Esophagus squamous epithelium (tissue), 5 donors: ENCODE data around the gene TMC8. TPM values are rescaled to one million over a fixed set of nuclear protein-coding genes. Genes with fewer than 3 reads are reported as not detected.

Experiments
- DNase-seq: peaks from one replicate; lab custom pipeline; 2025; lab: John Stamatoyannopoulos, UW
- H3K27ac ChIP-seq, 4 donors: fragments of 200-600 bp; sonication (generic); one replicate each; pipeline ENCODE4 v1.5.1; 2016 to 2019; ENCODE audit warnings: mild to moderate bottlenecking in 1 of 4
- H3K27me3 ChIP-seq, 4 donors: fragments of 200-600 bp; sonication (generic); 1 replicate in 3 of 4; 2 replicates in 1 of 4; pipeline versions ENCODE4 v1.5.1 to v1.6.0; 2017 to 2021; ENCODE audit warnings: antibody characterized with exemption in 1 of 4
- H3K36me3 ChIP-seq, 3 donors: fragments of 200-600 bp; sonication (generic); one replicate each; pipeline ENCODE4 v1.5.1; 2016 to 2019
- H3K4me1 ChIP-seq, 3 donors: fragments of 200-600 bp; sonication (generic); one replicate each; pipeline ENCODE4 v1.5.1; 2017 to 2019
- H3K4me3 ChIP-seq, 4 donors: fragments of 200-600 bp; sonication (generic); 1 replicate in 3 of 4; 2 replicates in 1 of 4; pipeline ENCODE4 v1.5.1; 2016 to 2019; ENCODE audit warnings: mild to moderate bottlenecking in 2 of 4, moderate library complexity in 1 of 4
- H3K9me3 ChIP-seq, 3 donors: fragments of 200-600 bp; sonication (generic); one replicate each; pipeline ENCODE4 v1.5.1; 2016 to 2019
- CTCF ChIP-seq, 6 experiments: fragments of 450-650 bp in 4 of 6; fragments of 200-600 bp in 2 of 6; sonication (generic) in 2 of 6; IDR thresholded peaks; one replicate each; pipeline ENCODE4 v1.5.1; 2016 to 2019; ENCODE audit warnings: antibody characterized with exemption in 6 of 6, mild to moderate bottlenecking in 4 of 6, moderate library complexity in 4 of 6
- POLR2A ChIP-seq, 4 donors: fragments of 450-650 bp; IDR thresholded peaks; one replicate each; pipeline ENCODE4 v1.6.1; 2017; ENCODE audit warnings: antibody characterized with exemption in 4 of 4, mild to moderate bottlenecking in 4 of 4, moderate library complexity in 3 of 4
- WGBS, 2 donors: methylation state at CpG; one replicate each; pipeline ENCODE4 v1.1.5; 2018; 5-methylcytosine and 5-hydroxymethylcytosine counted together
- intact Hi-C: fragments of 100-400 bp; cut with DNase I; formaldehyde crosslinking; loops from one replicate; pipeline ENCODE4 v1.15.0; 2022
- total RNA-seq, 4 donors: library from RNA; depleted of rRNA; stranded (reverse); fragments of >200 nt; gene quantifications; one replicate each; pipeline ENCODE4 v1.1.0, GENCODE V29; 2016
- donor health status: DM: yes; HTN: yes; CAD: no.

TMC8 gene
- total RNA-seq, 4 donors from 2014 or later, result 1.00 to 5.7 (median 1.5) TPM

DNA sequence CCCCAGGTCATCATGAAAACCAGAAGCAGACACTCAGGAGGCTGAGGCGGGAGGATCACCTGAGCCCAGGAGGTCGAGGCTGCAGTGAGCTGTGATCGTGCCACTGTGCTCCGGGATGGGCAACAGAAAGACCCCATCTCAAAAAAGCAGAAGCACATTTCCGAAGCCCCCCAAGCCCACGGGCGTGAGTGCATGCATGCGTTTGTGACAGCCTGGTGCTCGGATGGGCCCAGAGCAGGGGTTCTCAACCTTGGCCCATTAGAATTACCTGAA is 21.1 kb upstream of the TMC8 start:
- no peaks in the 10 kb centered on the region for H3K27me3 ChIP-seq
- 73 to 76% methylated on average over 8 to 9 of the region's 9 CpGs for WGBS, 2 donors
- no peak overlapping the region for H3K27ac ChIP-seq
- no peak for TF ChIP-seq POLR2A (IDR thresholded peaks at IDR 0.05)
- TF ChIP-seq CTCF (IDR thresholded peaks at IDR 0.05), result no peak
- intact Hi-C loops, result no loop called here
- no peak for DNase-seq
- peaks cover 1 to 66% (median 24%) of the 10 kb centered on the region in 3 donors for H3K36me3 ChIP-seq
- peaks cover 10 to 45% (median 14%) of the 10 kb centered on the region in 3 donors for H3K4me1 ChIP-seq
- H3K4me3 ChIP-seq, result no peak overlapping the region
- no peaks in the 10 kb centered on the region for H3K9me3 ChIP-seq

DNA sequence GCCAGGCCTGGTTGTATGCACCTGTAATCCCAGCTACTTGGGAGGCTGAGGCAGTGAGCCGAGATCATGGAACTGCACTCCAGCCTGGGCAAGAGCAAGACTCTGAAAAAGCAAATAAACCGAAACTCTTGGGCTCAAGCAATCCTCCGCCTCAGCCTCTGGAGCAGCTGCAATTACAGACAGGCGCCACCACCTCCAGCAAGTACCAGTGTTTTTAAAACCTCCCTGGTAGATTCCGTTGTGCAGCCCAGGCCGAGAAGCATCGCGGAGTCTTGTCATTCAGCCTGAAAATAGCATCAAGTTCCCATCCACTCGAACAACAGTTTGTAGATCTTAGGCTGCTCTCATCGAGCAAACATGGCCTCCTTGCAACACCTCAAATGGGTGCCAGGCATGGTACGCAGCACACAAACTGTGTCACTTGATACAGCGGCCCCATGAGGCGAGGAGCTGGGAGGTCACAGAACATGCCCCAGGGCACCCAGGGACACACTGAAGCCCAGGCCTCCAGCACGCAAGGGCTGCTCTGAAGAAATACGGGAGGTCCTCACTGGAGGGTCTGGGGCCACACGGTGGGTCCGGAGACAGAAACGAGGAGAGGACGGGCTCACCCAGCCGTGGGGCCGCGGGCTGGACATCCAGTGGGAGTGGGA is 20.1 kb upstream of the TMC8 start:
- TF ChIP-seq CTCF (IDR thresholded peaks at IDR 0.05) (no peak), POLR2A (IDR thresholded peaks at IDR 0.05) (no peak)
- no peak overlapping the region for H3K4me3 ChIP-seq
- intact Hi-C loops, result loop anchor here (10.0 kb wide), 1 partner anchor 134 kb away; no protein-coding TSS in a partner anchor
- peaks cover 0 to 55% (median 24%) of the 10 kb centered on the region in 3 donors for H3K36me3 ChIP-seq
- no peaks in the 10 kb centered on the region for H3K27me3 ChIP-seq
- no peaks in the 10 kb centered on the region for H3K9me3 ChIP-seq
- 88 to 89% methylated on average over 10 of the region's 22 CpGs for WGBS, 2 donors
- no peak for DNase-seq
- H3K4me1 ChIP-seq, result peaks cover 10 to 50% (median 19%) of the 10 kb centered on the region in 3 donors
- no peak overlapping the region for H3K27ac ChIP-seq

DNA sequence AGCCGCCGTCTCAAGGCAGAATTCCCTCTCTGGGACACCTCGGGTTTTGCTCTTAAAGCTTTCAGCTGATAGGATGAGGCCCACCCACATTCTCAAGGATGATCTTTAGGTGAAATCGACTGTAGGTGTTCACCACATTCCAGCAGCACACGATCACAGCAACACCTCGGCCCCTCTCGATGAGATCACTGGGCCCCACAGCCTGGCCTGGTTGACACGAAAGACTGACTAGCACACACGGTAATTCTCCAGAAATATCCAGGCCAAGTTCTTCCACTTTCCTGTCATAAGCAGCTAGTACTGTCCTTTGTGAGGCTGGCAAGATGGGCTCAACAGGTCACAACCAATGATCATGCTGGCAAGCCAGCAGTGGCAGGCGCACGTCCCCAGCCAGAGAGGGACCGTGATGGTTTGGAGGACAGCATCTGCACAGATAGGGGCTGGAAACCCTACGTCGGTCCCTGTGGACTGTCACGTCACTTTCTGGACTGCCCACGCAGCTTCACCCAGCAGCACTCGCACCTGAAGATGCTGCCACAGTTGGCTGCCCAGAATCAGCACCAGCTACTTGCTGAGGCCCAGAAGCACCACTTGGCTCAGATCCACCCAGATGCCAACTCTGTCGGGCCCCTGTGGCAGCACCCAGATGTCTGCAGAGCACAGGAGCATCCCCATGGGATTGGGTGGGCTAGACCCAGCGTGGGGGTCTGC is 19.4 kb upstream of the TMC8 start:
- no peak for DNase-seq
- intact Hi-C loops, result loop anchor here (10.0 kb wide), 1 partner anchor 134 kb away; no protein-coding TSS in a partner anchor
- no peaks in the 10 kb centered on the region for H3K9me3 ChIP-seq
- H3K27me3 ChIP-seq, result no peaks in the 10 kb centered on the region
- H3K27ac ChIP-seq, result no peak overlapping the region
- WGBS, 2 donors, result 75 to 90% methylated on average over 6 to 8 of the region's 19 CpGs
- peaks cover 10 to 44% (median 19%) of the 10 kb centered on the region in 3 donors for H3K4me1 ChIP-seq
- TF ChIP-seq CTCF (IDR thresholded peaks at IDR 0.05) (no peak), POLR2A (IDR thresholded peaks at IDR 0.05) (no peak)
- H3K4me3 ChIP-seq, result no peak overlapping the region
- H3K36me3 ChIP-seq, result peaks cover 0 to 55% (median 24%) of the 10 kb centered on the region in 3 donors

DNA sequence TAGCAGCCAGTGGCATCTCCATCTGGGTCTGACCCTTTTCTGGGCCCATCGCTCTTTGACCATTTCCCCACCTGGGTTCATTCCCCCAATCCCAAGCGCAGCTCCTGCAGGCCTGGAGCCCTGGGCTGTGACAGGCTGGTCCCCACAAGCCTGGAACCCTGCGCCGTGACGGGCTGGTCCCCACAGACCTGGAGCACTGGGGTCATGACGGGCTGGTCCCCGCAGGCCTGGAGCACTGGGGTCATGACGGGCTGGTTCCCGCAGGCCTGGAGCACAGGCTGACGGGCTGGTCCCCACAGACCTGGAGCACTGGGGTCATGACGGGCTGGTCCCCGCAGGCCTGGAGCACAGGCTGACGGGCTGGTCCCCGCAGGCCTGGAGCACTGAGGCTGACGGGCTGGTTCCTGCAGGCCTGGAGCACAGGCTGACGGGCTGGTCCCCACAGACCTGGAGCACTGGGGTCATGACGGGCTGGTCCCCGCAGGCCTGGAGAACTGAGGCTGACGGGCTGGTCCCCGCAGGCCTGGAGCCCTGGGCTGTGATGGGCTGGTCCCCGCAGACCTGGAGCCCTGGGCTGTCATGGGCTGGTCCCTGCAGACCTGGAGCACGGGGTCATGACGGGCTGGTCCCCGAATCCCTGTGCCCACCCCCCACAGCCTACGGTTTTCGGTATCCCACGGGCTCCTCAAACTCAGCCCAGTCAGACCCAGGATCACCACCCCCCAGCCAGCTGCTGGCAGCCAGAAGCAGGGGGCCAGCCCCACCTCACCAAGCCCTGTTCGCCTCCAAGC is 18.6 kb upstream of the TMC8 start:
- 63 to 73% methylated on average over 4 to 5 of the region's 28 CpGs for WGBS, 2 donors
- no peak overlapping the region for H3K4me3 ChIP-seq
- intact Hi-C loops, result loop anchor here (2.0 to 10.0 kb wide), 2 partner anchors 65 to 133 kb away; no protein-coding TSS in a partner anchor
- peaks cover 10 to 45% (median 19%) of the 10 kb centered on the region in 3 donors for H3K4me1 ChIP-seq
- H3K36me3 ChIP-seq, result peaks cover 0 to 62% (median 24%) of the 10 kb centered on the region in 3 donors
- no peak overlapping the region for H3K27ac ChIP-seq
- H3K9me3 ChIP-seq, result no peaks in the 10 kb centered on the region
- TF ChIP-seq POLR2A (IDR thresholded peaks at IDR 0.05), result no peak
- H3K27me3 ChIP-seq, result no peaks in the 10 kb centered on the region
- DNase-seq, result no peak
